ENCODE data around the gene DYRK2.
A peak's percentile ranks its signal among the peaks of the same experiment; 100 is the strongest.

DYRK2 gene

DNA sequence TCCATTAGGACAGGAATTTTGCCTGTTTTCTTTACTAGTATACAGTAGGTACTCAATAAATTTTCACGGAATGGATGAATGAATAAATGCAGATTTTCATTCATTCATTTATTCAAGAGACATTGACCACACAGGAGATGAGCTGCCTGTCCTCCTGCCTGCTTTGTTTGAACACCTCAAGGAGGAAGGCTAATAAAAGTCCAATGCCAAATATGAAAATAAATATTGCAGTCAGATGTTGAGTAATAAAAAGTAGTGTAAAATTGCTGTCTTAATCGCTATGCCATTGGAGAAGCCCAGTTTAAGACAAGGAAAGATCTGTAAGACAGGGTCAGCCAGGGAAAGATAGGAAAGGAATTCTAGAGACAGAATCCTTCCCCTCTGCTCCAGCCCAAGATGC, 47.4 kb downstream of the DYRK2 start:
- DNase-seq (ENCODE audit: low read depth): peak; percentile 65
- TF ChIP-seq, protein P1, sequence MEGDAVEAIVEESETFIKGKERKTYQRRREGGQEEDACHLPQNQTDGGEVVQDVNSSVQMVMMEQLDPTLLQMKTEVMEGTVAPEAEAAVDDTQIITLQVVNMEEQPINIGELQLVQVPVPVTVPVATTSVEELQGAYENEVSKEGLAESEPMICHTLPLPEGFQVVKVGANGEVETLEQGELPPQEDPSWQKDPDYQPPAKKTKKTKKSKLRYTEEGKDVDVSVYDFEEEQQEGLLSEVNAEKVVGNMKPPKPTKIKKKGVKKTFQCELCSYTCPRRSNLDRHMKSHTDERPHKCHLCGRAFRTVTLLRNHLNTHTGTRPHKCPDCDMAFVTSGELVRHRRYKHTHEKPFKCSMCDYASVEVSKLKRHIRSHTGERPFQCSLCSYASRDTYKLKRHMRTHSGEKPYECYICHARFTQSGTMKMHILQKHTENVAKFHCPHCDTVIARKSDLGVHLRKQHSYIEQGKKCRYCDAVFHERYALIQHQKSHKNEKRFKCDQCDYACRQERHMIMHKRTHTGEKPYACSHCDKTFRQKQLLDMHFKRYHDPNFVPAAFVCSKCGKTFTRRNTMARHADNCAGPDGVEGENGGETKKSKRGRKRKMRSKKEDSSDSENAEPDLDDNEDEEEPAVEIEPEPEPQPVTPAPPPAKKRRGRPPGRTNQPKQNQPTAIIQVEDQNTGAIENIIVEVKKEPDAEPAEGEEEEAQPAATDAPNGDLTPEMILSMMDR (IDR thresholded peaks at IDR 0.05; ENCODE audit: control insufficient read depth, extremely low read depth, insufficient read depth): no peak
- no peak overlapping the region for H3K4me3 ChIP-seq (ENCODE audit: low read depth, low read length)

DNA sequence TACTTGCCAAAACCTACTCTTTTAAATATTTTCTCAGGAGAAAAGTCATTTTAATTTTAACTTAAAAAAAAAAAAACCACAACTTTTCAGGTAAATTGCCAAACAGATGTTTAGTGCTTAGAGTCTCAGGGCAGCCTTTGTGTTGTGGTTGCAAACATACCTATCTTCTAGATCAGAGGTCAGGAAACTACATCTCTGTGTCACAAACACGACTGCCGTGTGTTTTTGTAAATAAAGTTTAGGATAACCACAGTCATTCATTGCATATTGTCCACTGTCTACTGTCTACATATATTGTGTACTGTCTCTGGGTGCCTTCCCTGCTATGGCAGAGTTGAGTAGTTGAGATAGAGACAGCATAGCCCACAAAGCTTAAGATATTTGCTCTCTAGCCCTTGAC, 48.9 kb downstream of the DYRK2 start:
- no peak for DNase-seq (ENCODE audit: low read depth)
- no peak overlapping the region for H3K4me3 ChIP-seq (ENCODE audit: low read depth, low read length)
- TF ChIP-seq, protein P1 (IDR thresholded peaks at IDR 0.05; ENCODE audit: control insufficient read depth, extremely low read depth, insufficient read depth): no peak

DNA sequence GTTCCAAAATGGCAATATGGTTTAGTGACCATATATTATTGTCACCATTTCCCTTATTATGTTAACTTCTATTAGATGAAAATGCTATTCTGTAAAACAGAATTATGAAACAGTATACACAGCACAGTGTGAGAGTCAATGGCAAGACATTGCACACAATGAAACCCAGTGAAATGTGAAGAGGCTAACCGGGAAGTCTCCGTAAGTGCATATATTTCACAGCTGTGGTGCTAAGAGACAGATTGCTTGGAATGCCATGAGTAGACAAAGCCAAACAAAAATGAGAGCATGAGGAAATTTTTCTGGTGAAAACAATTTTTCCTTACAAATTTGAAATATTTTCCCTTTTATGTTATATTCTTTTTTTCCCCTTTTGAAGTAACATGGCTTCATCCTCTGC, 49.4 kb downstream of the DYRK2 start:
- TF ChIP-seq, protein P1 (IDR thresholded peaks at IDR 0.05; ENCODE audit: control insufficient read depth, extremely low read depth, insufficient read depth): no peak
- DNase-seq (ENCODE audit: low read depth): no peak
- no peak overlapping the region for H3K4me3 ChIP-seq (ENCODE audit: low read depth, low read length)

DNA sequence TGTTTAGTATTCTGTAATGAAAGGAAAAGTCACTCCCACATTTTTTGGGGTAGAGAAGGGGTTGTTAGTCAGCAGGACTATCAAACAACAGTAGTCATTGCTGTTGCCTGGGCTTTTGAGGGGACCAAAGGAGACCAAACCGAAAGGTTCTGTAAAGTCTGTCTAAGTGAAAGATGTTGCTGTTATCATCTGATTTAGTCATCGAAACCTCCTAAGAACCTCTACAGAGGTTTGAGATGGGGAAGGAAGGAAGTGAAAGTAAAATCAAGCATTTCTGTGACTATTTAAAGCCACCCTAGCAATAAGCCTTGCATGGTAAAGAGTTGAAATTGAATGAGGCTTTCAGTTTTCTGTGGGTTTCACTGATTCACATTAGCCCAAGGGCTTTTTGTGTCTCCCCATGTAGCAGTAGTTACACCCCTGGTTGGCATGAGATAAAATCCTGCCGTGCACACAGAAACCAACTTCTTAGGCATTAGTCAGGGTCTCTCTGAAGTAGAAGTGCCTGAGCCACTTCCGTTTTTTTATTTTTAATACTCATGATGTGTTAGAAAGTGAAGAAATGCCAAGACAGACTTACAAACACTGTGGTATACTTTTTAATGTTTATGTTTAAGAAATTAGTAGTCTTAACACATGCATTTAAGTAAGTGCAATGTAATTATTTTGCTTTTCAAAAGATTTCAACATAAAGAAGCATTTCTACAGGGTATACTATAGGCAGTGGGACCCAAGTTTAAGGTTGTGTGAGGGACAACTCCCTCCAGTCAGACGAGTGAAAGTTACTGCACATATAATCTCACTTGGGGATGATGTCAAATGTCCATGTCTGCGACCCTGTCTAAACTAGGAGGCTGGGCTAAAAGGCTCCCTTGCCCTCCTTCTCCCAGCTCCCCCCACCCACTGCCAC, 50.4 kb downstream of the DYRK2 start:
- H3K4me3 ChIP-seq (ENCODE audit: low read depth, low read length): no peak overlapping the region
- no peak for DNase-seq (ENCODE audit: low read depth)
- TF ChIP-seq, protein P1 (IDR thresholded peaks at IDR 0.05; ENCODE audit: control insufficient read depth, extremely low read depth, insufficient read depth): no peak

DNA sequence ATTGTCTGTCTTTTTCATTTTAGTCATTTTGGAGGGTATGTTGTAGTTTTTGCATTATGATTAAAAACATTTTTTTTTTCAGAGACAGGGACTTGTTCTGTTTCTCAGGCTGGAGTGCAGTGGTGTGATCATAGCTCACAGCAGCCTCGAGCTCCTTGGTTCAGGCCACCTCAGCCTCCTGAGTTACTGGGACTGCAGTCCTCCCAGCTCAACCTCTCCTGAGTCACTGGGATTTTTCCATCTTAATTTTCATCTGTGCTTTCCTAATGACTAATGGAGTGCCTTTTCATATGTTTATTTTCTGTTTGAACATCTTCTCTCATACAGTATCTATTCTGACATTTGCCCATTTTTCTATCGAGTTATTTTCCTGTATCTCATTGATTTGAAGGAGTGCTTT, 52.6 kb downstream of the DYRK2 start:
- H3K4me3 ChIP-seq (ENCODE audit: low read depth, low read length): no peak overlapping the region
- TF ChIP-seq, protein P1 (IDR thresholded peaks at IDR 0.05; ENCODE audit: control insufficient read depth, extremely low read depth, insufficient read depth): no peak
- DNase-seq (ENCODE audit: low read depth): no peak

DNA sequence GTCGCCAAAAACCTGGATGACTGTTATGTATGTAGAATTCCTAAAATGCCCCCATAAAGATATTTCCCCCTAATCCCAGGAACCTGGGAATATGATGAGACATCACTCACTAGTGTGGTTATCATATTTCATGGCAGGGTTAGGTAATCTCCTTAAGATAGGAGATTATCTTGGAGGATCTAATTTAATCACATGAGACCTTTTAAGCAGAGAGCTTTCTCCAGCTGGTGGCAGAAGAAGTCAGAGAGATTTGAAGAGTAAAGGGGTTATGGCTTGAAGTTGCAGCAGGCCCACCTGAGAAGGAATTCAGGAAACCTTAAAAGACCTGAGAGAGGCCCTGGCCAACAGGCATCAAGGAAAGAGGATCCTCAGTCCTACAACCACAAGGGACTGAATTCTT, 53.6 kb downstream of the DYRK2 start:
- no peak overlapping the region for H3K4me3 ChIP-seq (ENCODE audit: low read depth, low read length)
- TF ChIP-seq, protein P1 (IDR thresholded peaks at IDR 0.05; ENCODE audit: control insufficient read depth, extremely low read depth, insufficient read depth): no peak
- DNase-seq (ENCODE audit: low read depth): no peak

DNA sequence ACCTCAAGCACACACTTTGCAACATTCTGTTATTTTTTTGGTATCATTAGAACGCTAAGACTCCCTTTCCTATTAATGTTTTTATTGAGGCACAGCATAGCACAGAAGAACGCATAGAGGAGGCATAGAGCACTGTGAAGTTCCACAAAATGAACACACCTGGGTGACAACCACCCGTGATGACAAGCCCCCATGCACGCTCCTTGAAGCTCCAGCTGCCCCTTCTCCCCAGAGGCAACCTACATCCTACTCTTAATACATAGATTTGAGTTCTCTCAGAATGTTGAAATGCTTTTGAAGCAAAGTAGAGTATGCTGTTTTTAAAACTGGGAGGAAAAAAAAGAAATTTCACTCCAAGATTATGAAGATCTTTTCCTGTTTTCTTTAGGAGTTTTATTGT, 55.5 kb downstream of the DYRK2 start:
- DNase-seq (ENCODE audit: low read depth): no peak
- TF ChIP-seq, protein P1 (IDR thresholded peaks at IDR 0.05; ENCODE audit: control insufficient read depth, extremely low read depth, insufficient read depth): no peak
- no peak overlapping the region for H3K4me3 ChIP-seq (ENCODE audit: low read depth, low read length)

Data from LNCaP clone FGC (cell line).